GM18909 (cell line): ENCODE results near the gene HHAT.

Experiments
- ATAC-seq: cut with Tn5 transposase; IDR thresholded peaks from one replicate; pipeline ENCODE4 v1.9.1; 2021; ENCODE audit warnings: mild to moderate bottlenecking; ENCODE audit not compliant: unreplicated experiment, poor library complexity

HHAT gene

GRCh38 chr1:210313046-210313595 is 15.6 kb upstream of the HHAT start:
- ATAC-seq = no peak

GRCh38 chr1:210313921-210314320 is 14.8 kb upstream of the HHAT start:
- no peak for ATAC-seq

GRCh38 chr1:210315529-210315928 is 13.2 kb upstream of the HHAT start:
- ATAC-seq = no peak

- ATAC-seq = no peak
Measured at GRCh38 chr1:210321131-210321530, 7.6 kb upstream of the HHAT start.

- no peak for ATAC-seq
Measured at GRCh38 chr1:210321552-210321951, 7.2 kb upstream of the HHAT start.

- ATAC-seq = no peak
Measured at GRCh38 chr1:210323957-210324356, 4.7 kb upstream of the HHAT start.

- ATAC-seq = no peak
Measured at GRCh38 chr1:210325026-210325670, 3.6 kb upstream of the HHAT start.

GRCh38 chr1:210328032-210328745 is 513 bp upstream of the HHAT start:
- ATAC-seq = no peak

- ATAC-seq = no peak
Measured at GRCh38 chr1:210330279-210330866, 1.7 kb downstream of the HHAT start.

- no peak for ATAC-seq
Measured at GRCh38 chr1:210332233-210332632, 3.5 kb downstream of the HHAT start.

GRCh38 chr1:210332719-210333398 is 4.2 kb downstream of the HHAT start:
- ATAC-seq = peak; percentile 83

GRCh38 chr1:210335001-210335400 is 6.3 kb downstream of the HHAT start:
- ATAC-seq = no peak

- no peak for ATAC-seq
Measured at GRCh38 chr1:210336362-210336761, 7.7 kb downstream of the HHAT start.

GRCh38 chr1:210339500-210339899 is 10.8 kb downstream of the HHAT start:
- ATAC-seq = no peak

- ATAC-seq = no peak
Measured at GRCh38 chr1:210340311-210340710, 11.6 kb downstream of the HHAT start.

GRCh38 chr1:210340841-210341240 is 12.1 kb downstream of the HHAT start:
- ATAC-seq = no peak

GRCh38 chr1:210342986-210343780 is 14.5 kb downstream of the HHAT start:
- ATAC-seq = peak; percentile 65

- ATAC-seq = no peak
Measured at GRCh38 chr1:210344706-210345105, 16.0 kb downstream of the HHAT start.

GRCh38 chr1:210347112-210347511 is 18.4 kb downstream of the HHAT start:
- peak; percentile 45 for ATAC-seq

GRCh38 chr1:210351496-210351895 is 22.8 kb downstream of the HHAT start:
- ATAC-seq = no peak
